Superior temporal gyrus (tissue), 1 donor: ENCODE measurements around the gene B3GNT5.

Experiments used
- DNase-seq: peaks from one replicate; pipeline ENCODE4 v3.0.0-alpha.2; 2016; ENCODE audit errors: extremely low spot score

The B3GNT5 gene

DNA sequence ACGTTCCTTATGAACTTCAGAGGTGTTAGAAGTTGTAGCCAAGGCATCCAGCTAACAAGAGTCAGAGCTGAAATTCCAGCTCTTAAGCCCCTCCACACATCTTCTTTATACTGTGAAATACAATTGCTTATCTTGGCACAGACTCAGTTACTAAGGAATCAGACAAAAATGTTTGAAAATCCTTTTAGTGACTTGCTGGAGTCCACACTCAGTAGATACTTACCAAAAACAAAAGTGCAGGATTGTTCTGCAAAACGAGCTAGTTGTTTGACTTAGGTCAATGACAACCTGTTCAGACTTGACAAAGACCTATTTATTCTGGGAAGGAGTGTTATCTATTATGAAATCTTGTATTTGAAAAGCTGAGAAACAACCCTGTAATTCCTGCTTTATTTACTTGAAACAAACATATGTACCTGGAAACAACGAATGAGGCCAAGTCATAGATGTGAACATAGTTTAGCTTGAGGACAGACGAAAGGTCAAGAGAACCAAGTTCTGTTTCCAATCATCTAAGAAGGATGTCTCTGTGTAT, 38.5 kb downstream of the B3GNT5 start:
- DNase-seq = no peak

DNA sequence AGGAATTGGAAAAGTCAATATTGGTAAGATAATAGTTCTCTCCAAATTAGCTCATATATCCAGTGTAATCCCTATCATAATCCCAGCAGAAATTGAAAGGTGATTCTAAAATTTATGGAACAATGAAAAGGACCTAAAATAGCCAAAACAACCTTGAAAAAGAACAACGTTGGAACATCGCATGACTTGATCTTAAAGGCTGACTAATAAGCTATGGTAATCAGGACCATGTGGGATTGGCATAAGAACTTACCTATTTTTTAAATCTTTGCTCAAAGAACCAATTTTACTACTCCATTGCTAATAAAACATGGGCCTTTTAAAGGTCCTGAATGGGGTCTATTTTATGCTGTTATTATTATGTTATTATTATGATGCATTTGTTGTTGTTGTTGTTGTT, 40.9 kb downstream of the B3GNT5 start:
- DNase-seq = no peak

GRCh38 chr3:183295211-183295610, 42.2 kb downstream of the B3GNT5 start:
- no peak for DNase-seq

DNA sequence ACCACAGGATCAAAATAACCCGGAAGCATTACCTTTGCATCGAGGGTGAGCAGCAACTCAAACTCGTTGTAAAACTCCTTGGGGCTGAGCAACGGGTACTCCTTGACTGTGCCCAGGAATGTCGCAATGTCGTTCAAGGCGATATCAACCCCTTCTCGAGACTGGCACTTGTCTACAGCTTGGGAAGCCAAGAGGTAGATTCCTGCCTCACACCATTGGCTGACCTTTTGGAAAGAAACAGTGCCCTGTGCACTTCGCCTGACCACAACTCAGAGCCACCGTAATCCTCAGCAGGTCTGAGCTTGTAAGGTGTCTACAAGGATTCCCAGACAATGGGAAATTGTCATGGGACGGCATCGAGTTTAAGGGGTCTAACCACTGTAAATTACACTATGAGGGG, 43.9 kb downstream of the B3GNT5 start:
- DNase-seq = no peak

DNA sequence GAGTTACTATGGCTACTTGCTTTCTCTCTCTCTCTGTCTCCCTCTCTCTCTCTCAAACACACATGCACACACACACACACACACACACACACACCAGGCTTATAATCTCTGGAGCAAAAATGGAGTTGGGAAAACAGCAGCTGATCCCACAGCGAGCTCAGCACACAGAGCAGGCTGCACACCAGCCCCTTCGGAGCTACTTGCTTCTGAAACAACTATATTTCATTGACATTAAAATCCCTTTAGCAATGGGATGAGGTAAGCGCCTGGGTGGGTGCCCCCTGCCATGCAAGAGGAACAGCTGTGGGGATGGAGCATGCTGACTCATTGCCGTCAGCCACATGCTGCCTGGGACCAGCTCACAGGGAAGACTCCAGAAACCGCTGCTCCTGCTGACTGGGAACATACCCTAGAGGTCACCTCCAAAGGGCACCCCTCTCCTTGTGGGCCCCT, 45.7 kb downstream of the B3GNT5 start:
- DNase-seq = peak; percentile 52

DNA sequence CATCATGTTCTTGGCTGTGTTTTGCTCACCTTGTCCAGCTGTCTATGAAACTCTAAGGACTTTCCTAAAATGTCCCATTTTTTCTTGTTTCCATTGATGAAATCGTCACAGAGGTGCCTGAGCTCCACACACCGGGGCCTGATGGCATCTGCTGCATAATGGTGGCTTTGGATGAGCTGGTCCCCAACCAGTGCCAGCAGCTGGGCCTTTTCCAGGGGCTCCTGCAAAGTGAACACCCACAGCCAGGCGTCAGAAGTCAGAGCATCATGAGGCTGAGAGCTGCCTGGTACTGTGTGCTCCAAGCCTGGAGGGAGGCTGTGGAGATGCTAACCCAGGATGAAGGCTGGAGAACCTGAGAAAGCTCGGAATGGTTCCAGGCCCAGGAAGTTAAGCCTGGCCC, 46.9 kb downstream of the B3GNT5 start:
- no peak for DNase-seq

- DNase-seq = no peak
Measured at GRCh38 chr3:183300996-183301562, 48.0 kb downstream of the B3GNT5 start.

DNA sequence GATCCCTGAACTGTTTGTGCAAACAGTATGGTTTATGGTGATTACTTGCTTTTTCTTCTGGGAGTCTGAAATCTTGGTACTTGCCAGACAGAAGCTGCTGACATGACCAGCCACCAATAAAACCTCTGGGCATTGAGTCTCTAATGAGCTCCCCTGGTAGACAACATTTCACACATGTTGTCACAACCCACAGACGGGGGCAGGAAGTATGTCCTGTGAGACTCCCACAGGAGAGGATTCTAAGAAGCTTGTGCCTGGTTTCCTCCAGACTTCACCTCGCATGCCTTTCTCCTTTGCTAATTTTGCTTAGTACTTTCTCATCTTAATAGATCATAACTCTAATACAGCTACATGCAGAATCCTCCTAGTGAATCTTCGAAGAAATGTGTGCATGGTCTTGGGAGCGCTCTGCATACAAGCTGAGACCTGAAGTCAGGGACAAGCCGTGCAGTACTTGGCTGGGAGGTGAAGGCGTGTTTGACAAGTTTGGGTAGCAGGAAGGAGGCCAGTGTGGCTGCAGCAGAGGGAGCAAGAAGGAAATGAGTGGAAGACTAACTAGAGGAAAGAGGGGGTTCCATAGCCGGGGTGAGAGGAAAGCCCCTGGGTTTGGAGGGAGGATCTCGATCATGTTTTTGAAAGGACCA, 49.0 kb downstream of the B3GNT5 start:
- no peak for DNase-seq

DNA sequence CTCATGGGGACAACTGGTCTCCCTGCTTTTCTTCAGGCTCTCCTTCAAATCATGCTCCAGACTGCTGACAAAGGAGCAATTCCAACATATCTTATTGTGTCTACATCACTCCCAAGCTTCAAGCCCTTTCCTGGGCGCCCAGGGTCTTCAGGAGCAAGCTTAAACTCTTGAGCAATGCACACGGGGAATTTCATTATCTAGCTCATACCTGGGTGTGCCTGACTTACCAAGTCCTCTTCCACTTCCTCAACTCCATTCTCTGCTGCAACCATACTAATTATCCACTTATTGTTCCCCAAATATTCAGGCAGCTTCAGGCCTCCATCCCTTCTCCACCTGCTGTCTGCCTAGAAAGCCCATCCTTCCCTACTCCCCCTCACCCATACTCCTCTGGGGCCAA, 50.6 kb downstream of the B3GNT5 start:
- DNase-seq = no peak

- DNase-seq = peak; percentile 54
Measured at GRCh38 chr3:183306798-183307671, 54.0 kb downstream of the B3GNT5 start.

- no peak for DNase-seq
Measured at GRCh38 chr3:183307749-183308148, 54.7 kb downstream of the B3GNT5 start.

DNA sequence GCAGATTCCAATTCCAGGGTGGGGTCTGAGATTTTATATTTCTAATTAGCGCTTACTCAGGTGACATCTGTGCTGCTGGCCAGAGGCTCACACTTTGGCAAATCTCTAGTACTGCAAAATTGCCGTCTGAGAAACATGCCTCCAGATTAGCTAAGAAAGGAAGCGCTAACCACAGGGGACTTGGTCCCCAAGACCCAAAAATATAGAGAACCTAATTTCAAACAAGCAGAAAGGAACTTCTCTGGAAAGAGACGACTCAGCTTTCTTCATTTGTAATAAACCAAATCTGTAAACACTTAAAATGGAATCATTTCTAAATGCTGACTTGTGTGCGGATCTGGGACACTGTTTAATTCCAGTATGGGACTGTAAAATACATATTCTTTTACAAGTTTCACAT, 55.7 kb downstream of the B3GNT5 start:
- DNase-seq = no peak

- DNase-seq = no peak
Measured at GRCh38 chr3:183309276-183309675, 56.2 kb downstream of the B3GNT5 start.

GRCh38 chr3:183310936-183311335, 57.9 kb downstream of the B3GNT5 start:
- DNase-seq = no peak

- no peak for DNase-seq
Measured at GRCh38 chr3:183312433-183312832, 59.4 kb downstream of the B3GNT5 start.

GRCh38 chr3:183313351-183313750, 60.3 kb downstream of the B3GNT5 start:
- no peak for DNase-seq

GRCh38 chr3:183313764-183314163, 60.7 kb downstream of the B3GNT5 start:
- DNase-seq = no peak

GRCh38 chr3:183315739-183316138, 62.7 kb downstream of the B3GNT5 start:
- no peak for DNase-seq

GRCh38 chr3:183317271-183317670, 64.2 kb downstream of the B3GNT5 start:
- no peak for DNase-seq

DNA sequence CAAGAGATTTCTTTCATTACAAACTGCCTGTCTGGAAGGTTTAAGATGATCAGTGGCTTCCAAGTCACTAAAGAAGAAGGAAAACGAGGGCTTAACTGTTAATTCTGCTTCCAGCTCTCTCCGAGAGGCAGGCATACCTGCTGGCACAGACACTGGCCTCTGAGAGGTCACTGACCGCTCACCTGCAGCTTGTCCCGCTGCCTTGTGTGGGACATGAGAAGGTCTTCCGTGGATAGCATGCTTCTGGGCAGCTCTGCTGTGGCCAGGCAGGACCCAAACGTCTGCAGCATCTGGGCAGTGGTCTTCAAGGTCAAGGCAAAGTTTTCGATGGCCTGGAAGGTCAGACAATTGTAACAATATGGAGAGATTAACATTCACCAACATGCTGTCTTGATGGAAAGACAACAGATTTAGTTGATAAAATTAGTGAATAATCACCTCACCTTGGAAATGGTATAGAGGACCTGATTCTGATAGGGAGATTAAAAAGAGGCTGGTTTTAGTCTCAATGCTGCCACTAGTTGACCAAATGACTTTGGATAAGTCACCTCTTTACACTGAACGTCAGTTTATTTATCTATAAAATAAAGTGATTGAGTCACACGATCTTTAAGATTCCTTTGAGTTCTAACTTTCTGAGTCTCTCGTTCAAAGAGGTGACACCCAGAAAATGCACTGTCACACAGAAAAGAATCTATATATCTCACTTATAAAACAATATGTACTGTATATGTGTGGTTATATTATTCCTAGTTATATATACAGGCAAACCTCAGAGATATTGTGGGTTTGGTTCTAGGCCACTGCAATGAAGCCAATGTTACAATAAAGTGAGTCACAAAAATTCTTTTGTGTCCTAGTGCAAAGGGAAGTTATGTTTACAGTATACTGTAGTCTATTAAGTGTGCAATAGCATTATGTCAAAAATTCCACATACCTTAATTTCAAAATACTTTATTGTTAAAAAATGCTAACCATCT, 65.1 kb downstream of the B3GNT5 start:
- no peak for DNase-seq

DNA sequence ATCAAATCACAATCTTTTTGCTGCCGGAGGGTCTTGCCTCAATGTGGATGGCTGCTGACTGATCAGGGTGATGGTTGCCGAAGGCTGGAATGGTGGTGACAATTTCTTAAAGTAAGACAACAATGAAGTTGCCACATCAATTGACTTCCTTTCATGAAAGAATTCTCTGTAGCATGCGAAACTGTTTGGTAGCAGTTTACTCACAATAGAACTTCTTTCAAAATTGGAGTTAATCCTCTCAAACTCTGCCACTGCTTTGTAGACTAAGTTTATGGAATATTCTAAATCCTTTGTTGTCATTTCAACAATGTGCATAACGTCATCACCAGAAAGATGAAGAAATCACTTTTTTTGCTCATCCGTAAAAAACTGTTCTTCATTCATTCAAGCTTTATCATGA, 65.8 kb downstream of the B3GNT5 start:
- DNase-seq = no peak
